Endothelial cell of umbilical vein (primary cell): ENCODE data around the gene PTTG1. TPM values are rescaled to one million over a fixed set of nuclear protein-coding genes. Genes with fewer than 3 reads are reported as not detected.

Experiments
- BruUV-seq: library from RNA; stranded (reverse); fragments of 400-500 nt; replicated peaks from 2 replicates; lab custom pipeline; 2021; lab: Mats Ljungman, UMichigan
- CTCF ChIA-PET: fragments of 300-600, 350-600 bp; sonication (Branson Sonifier 250); formaldehyde crosslinking; loops from one replicate; lab custom pipeline; 2021; ENCODE audit warnings: antibody characterized with exemption, inconsistent platforms; lab: Charles Lee
- POLR2A ChIA-PET: fragments of 300-600, 350-600 bp; sonication (Branson Sonifier 250); formaldehyde crosslinking; loops from one replicate; lab custom pipeline; 2021; ENCODE audit warnings: antibody characterized with exemption, inconsistent platforms; lab: Charles Lee
- DNase-seq: peaks from one replicate; pipeline ENCODE4 v3.0.0-alpha.2; 2011; ENCODE audit warnings: low read depth, low spot score
- FAIRE-seq: peaks from 2 replicates; lab custom pipeline; 2011; peaks lifted over from hg19 to GRCh38; lab: Jason Lieb, UNC
- H2AFZ ChIP-seq: 2 replicates; pipeline ENCODE4 v1.6.0; 2012; ENCODE audit warnings: low read depth, low read length, control low read depth, inconsistent platforms
- H3K27ac ChIP-seq: 2 replicates; pipeline ENCODE4 v1.5.1; 2011; ENCODE audit warnings: low read depth, mild to moderate bottlenecking, control low read depth, low read length, moderate library complexity; ENCODE audit not compliant: insufficient read depth
- H3K27me3 ChIP-seq, 2 experiments: 2 replicates each; pipeline versions ENCODE4 v1.6.0 to v1.6.1; 2011; ENCODE audit warnings: low read length in 2 of 2, mixed read lengths in 1 of 2; ENCODE audit not compliant: control insufficient read depth in 2 of 2, insufficient read depth in 2 of 2
- H3K36me3 ChIP-seq, 2 experiments: 2 replicates in 1 of 2; 3 replicates in 1 of 2; pipeline ENCODE4 v1.5.1; 2011; ENCODE audit warnings: low read length in 2 of 2, mild to moderate bottlenecking in 1 of 2, moderate library complexity in 1 of 2; ENCODE audit not compliant: control insufficient read depth in 2 of 2, insufficient read depth in 2 of 2; ENCODE audit errors: extremely low read depth in 1 of 2
- H3K4me1 ChIP-seq: 3 replicates; pipeline ENCODE4 v1.5.1; 2011; ENCODE audit warnings: mild to moderate bottlenecking, low read length; ENCODE audit not compliant: control insufficient read depth, insufficient read depth; ENCODE audit errors: extremely low read depth
- H3K4me2 ChIP-seq: 2 replicates; pipeline ENCODE4 v1.6.1; 2011; ENCODE audit warnings: low read length, control low read depth, mixed read lengths; ENCODE audit not compliant: insufficient read depth
- H3K4me3 ChIP-seq, 3 experiments: fragments of 200-600 bp in 1 of 3; sonication (generic), shearing (Covaris generic) in 1 of 3; replicated peaks in 1 of 3; 2 replicates each; pipeline ENCODE4 v1.5.1; 2011 to 2016; ENCODE audit warnings: control low read depth in 3 of 3, low read length in 3 of 3, mild to moderate bottlenecking in 2 of 3, inconsistent platforms in 1 of 3, low read depth in 1 of 3, moderate library complexity in 1 of 3; ENCODE audit not compliant: insufficient read depth in 1 of 3
- H3K79me2 ChIP-seq: 2 replicates; pipeline ENCODE4 v1.6.0; 2012; ENCODE audit warnings: low read length, inconsistent platforms; ENCODE audit not compliant: control insufficient read depth, insufficient read depth
- H3K9ac ChIP-seq: replicated peaks from 2 replicates; pipeline ENCODE3; 2011; ENCODE audit warnings: low read length, control low read depth; ENCODE audit not compliant: insufficient read depth; ENCODE audit errors: extremely low read depth
- H3K9me1 ChIP-seq: replicated peaks from 3 replicates; pipeline ENCODE4 v1.6.0; 2011; ENCODE audit warnings: mild to moderate bottlenecking, low read length; ENCODE audit not compliant: control insufficient read depth, insufficient read depth; ENCODE audit errors: extremely low read depth
- H3K9me3 ChIP-seq: replicated peaks from 2 replicates; pipeline ENCODE4 v1.5.1; 2012; ENCODE audit warnings: low read length, inconsistent platforms; ENCODE audit not compliant: control insufficient read depth, insufficient read depth
- H4K20me1 ChIP-seq: replicated peaks from 2 replicates; pipeline ENCODE3; 2011; ENCODE audit warnings: mild to moderate bottlenecking, low read length; ENCODE audit not compliant: control insufficient read depth, insufficient read depth; ENCODE audit errors: extremely low read depth
- CTCF ChIP-seq, 2 donors: IDR thresholded peaks; 1 replicate in 1 of 2; 2 replicates in 1 of 2; pipeline ENCODE4 v1.5.1; 2011; ENCODE audit warnings: low read length in 2 of 2, mild to moderate bottlenecking in 2 of 2, moderate library complexity in 2 of 2, control low read depth in 1 of 2, inconsistent platforms in 1 of 2, low read depth in 1 of 2; ENCODE audit not compliant: insufficient read depth in 1 of 2; ENCODE audit errors: extremely low read depth in 1 of 2
- EZH2 ChIP-seq: IDR thresholded peaks from 2 replicates; pipeline ENCODE4 v1.6.1; 2012; ENCODE audit warnings: borderline replicate concordance, low read depth, mild to moderate bottlenecking, moderate library complexity, low read length, inconsistent platforms; ENCODE audit not compliant: severe bottlenecking
- FOS ChIP-seq: IDR thresholded peaks from 2 replicates; pipeline ENCODE4 v1.6.1; 2011; ENCODE audit warnings: mild to moderate bottlenecking, low read length, moderate library complexity, borderline replicate concordance; ENCODE audit not compliant: insufficient read depth
- GATA2 ChIP-seq: IDR thresholded peaks from 2 replicates; pipeline ENCODE4 v1.7.0; 2011; ENCODE audit warnings: low read depth, mild to moderate bottlenecking, moderate library complexity, mixed read lengths, low read length; ENCODE audit not compliant: insufficient read length, insufficient read depth
- JUN ChIP-seq: IDR thresholded peaks from 2 replicates; pipeline ENCODE4 v1.6.1; 2011; ENCODE audit warnings: borderline replicate concordance, low read depth; ENCODE audit not compliant: insufficient read length, insufficient read depth
- MAX ChIP-seq: IDR thresholded peaks from 2 replicates; pipeline ENCODE4 v1.6.1; 2011; ENCODE audit not compliant: insufficient read depth, insufficient read length
- MYC ChIP-seq: IDR thresholded peaks from one replicate; pipeline ENCODE4 v1.6.1; 2011; ENCODE audit warnings: mild to moderate bottlenecking, low read depth, low read length
- POLR2A ChIP-seq: IDR thresholded peaks from 2 replicates; pipeline ENCODE4 v1.6.1; 2012; ENCODE audit warnings: low read depth, mild to moderate bottlenecking, control low read depth, low read length
- POLR2AphosphoS5 ChIP-seq: IDR thresholded peaks from 2 replicates; pipeline ENCODE4 v1.6.1; 2012; ENCODE audit warnings: low read depth, mild to moderate bottlenecking, control low read depth, low read length, moderate library complexity; ENCODE audit not compliant: insufficient read depth
- dilution Hi-C: fragments of 300-500 bp; cut with MboI; formaldehyde crosslinking; loops from one replicate; pipeline ENCODE4 v1.15.0; 2019; ENCODE audit warnings: low sequenced_read_pairs; ENCODE audit not compliant: extremely low pct_ligation_motif_present
- intact Hi-C: fragments of 100-400 bp; cut with micrococcal nuclease; formaldehyde crosslinking; loops from one replicate; pipeline ENCODE4 v1.10.0; 2022
- polyA plus RNA-seq, 4 experiments: library from polyadenylated mRNA; depleted of rRNA in 3 of 4; stranded (reverse) in 3 of 4; unstranded in 1 of 4; fragments of >200 nt; gene quantifications; 2 replicates each; pipeline versions ENCODE4 v1.2.1 to v1.2.3, GENCODE V29; 2011 to 2012; ENCODE audit warnings: missing spikeins in 1 of 4
- total RNA-seq: library from RNA; stranded (reverse); gene quantifications from 2 replicates; pipeline ENCODE4 v1.2.3, GENCODE V29; 2021

The PTTG1 gene
- total and polyA plus RNA-seq, 2 donors (not counting 3 experiments of a cell fraction or from before 2014, with no cell fraction given), result 140 to 157 TPM

GRCh38 chr5:160461378-160461777 lies 39.7 kb downstream of the PTTG1 start:
- H3K9me1 ChIP-seq, result no peaks in the 10 kb centered on the region
- POLR2A ChIA-PET, result no interaction called here
- CTCF ChIA-PET, result interaction anchor here (1.6 to 4.8 kb wide), 2 partner anchors 10 to 22 kb away, joined by 5 to 113 read pairs; no protein-coding TSS in a partner anchor
- TF ChIP-seq MYC (no peak), GATA2 (no peak), FOS (no peak), POLR2A (no peak), MAX (no peak), JUN (no peak), EZH2 (no peak), CTCF (IDR thresholded peaks at IDR 0.05; ENCODE audit: extremely low read depth in 1 of 2, insufficient read depth in 1 of 2, low read depth in 1 of 2, low read length in 2 of 2) (no peak), POLR2AphosphoS5 (no peak)
- intact Hi-C loops, result no loop called here
- no peaks in the 10 kb centered on the region for H4K20me1 ChIP-seq
- no peak overlapping the region for H3K4me3 ChIP-seq
- DNase-seq, result no peak
- H3K27me3 ChIP-seq, result no peaks in the 10 kb centered on the region
- no peak overlapping the region for H3K9ac ChIP-seq
- peaks cover 20% of the 10 kb centered on the region for H3K4me1 ChIP-seq
- no peak overlapping the region for H3K4me2 ChIP-seq
- no peak overlapping the region for H3K27ac ChIP-seq
- no peak overlapping the region for H2AFZ ChIP-seq
- H3K9me3 ChIP-seq, result no peaks in the 10 kb centered on the region
- H3K79me2 ChIP-seq, result no peaks in the 10 kb centered on the region
- no peaks in the 10 kb centered on the region for H3K36me3 ChIP-seq
- dilution Hi-C loops, result no loop called here
- no TSS peak for BruUV-seq
- FAIRE-seq, result no peak
